MG63 (cell line): ENCODE data around the gene PDE4D. TPM values are rescaled to one million over a fixed set of nuclear protein-coding genes. Genes with fewer than 3 reads are reported as not detected.
"Not testable (repeated sequence)": the region's sequence is repeated elsewhere in the genome, so short reads cannot be mapped to it uniquely, and the experiment has no call there.

Experiments used
- DNase-seq: peaks from one replicate; pipeline ENCODE4 v3.0.0-alpha.2; 2020
- H3K27me3 ChIP-seq: fragments of 250-450 bp; sonication (Bioruptor Pico); 2 replicates; pipeline ENCODE4 v1.5.1; 2020; ENCODE audit warnings: mild to moderate bottlenecking, moderate library complexity
- H3K36me3 ChIP-seq: fragments of 250-450 bp; sonication (Bioruptor Pico); 2 replicates; pipeline ENCODE4 v1.5.1; 2020; ENCODE audit warnings: mild to moderate bottlenecking, moderate library complexity
- H3K4me3 ChIP-seq: fragments of 250-450 bp; sonication (Bioruptor Pico); 2 replicates; pipeline ENCODE4 v1.5.1; 2020; ENCODE audit warnings: mild to moderate bottlenecking, moderate library complexity
- H3K9me3 ChIP-seq: fragments of 250-450 bp; sonication (Bioruptor Pico); 2 replicates; pipeline ENCODE4 v1.5.1; 2020; ENCODE audit warnings: mild to moderate bottlenecking, moderate library complexity
- total RNA-seq: library from RNA; depleted of rRNA; stranded (reverse); fragments of >200 nt; shearing (Covaris generic); gene quantifications from 2 replicates; pipeline ENCODE4 v1.2.3, GENCODE V29; 2014; ENCODE audit warnings: low replicate concordance

PDE4D gene
- total RNA-seq, 1 experiment from 2014 or later, result 3.1 TPM

- H3K36me3 ChIP-seq, result no peaks in the 10 kb centered on the region
- H3K4me3 ChIP-seq, result no peak overlapping the region
- no peaks in the 10 kb centered on the region for H3K27me3 ChIP-seq
- peak; percentile 18 for DNase-seq
- no peaks in the 10 kb centered on the region for H3K9me3 ChIP-seq
These were observed 126.9 kb downstream of the PDE4D start for GRCh38 chr5:59766427-59767210.

- H3K9me3 ChIP-seq, result no peaks in the 10 kb centered on the region
- H3K36me3 ChIP-seq, result no peaks in the 10 kb centered on the region
- no peaks in the 10 kb centered on the region for H3K27me3 ChIP-seq
- H3K4me3 ChIP-seq, result no peak overlapping the region
- no peak for DNase-seq
These were observed 128.1 kb downstream of the PDE4D start for GRCh38 chr5:59765446-59765845.

DNA sequence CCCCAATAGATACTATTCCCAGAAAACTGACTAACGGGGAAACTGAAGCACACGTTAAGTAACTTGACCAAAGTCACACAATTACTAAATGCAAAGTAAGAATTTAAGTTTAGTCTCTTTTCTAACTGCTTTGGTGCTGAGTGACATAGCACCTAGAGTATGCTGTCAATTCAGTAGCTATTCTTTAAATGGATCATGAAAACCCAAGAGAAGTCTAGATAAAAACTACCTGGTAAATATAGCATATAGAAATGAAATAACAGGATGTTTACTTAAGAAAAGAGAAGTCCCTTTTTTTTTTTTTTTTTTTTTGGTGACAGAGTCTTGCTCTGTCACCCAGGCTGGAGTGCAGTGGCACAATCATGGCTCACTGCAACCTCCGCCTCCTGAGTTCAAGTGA, 129.2 kb downstream of the PDE4D start:
- Histone ChIP-seq H3K9me3 (no peaks in the 10 kb centered on the region), H3K4me3 (no peak overlapping the region), H3K27me3 (no peaks in the 10 kb centered on the region), H3K36me3 (no peaks in the 10 kb centered on the region)
- no peak for DNase-seq

- H3K36me3 ChIP-seq, result no peaks in the 10 kb centered on the region
- H3K27me3 ChIP-seq, result no peaks in the 10 kb centered on the region
- no peaks in the 10 kb centered on the region for H3K9me3 ChIP-seq
- DNase-seq, result no peak
- H3K4me3 ChIP-seq, result no peak overlapping the region
These were observed 130.0 kb downstream of the PDE4D start for GRCh38 chr5:59763541-59763940.

DNA sequence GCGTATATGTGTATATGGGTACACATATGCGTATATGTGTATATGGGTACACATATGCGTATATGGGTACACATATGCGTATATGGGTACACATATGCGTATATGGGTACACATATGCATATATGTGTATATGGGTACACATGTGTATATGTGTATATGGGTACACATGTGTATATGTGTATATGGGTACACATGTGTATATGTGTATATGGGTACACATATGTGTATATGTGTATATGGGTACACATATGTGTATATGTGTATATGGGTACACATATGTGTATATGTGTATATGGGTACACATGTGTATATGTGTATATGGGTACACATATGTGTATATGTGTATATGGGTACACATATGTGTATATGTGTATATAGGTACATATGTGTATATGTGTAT, 131.3 kb downstream of the PDE4D start:
- DNase-seq, H3K9me3 ChIP-seq, H3K4me3 ChIP-seq, H3K27me3 ChIP-seq, H3K36me3 ChIP-seq: not testable (repeated sequence)

GRCh38 chr5:59760785-59761348, 132.7 kb downstream of the PDE4D start:
- H3K9me3 ChIP-seq, result no peaks in the 10 kb centered on the region
- no peaks in the 10 kb centered on the region for H3K27me3 ChIP-seq
- no peak overlapping the region for H3K4me3 ChIP-seq
- H3K36me3 ChIP-seq, result no peaks in the 10 kb centered on the region
- DNase-seq, result peak; percentile 59

GRCh38 chr5:59759600-59760351, 133.8 kb downstream of the PDE4D start:
- no peaks in the 10 kb centered on the region for H3K27me3 ChIP-seq
- no peaks in the 10 kb centered on the region for H3K36me3 ChIP-seq
- DNase-seq, result peak; percentile 16
- no peaks in the 10 kb centered on the region for H3K9me3 ChIP-seq
- no peak overlapping the region for H3K4me3 ChIP-seq

DNA sequence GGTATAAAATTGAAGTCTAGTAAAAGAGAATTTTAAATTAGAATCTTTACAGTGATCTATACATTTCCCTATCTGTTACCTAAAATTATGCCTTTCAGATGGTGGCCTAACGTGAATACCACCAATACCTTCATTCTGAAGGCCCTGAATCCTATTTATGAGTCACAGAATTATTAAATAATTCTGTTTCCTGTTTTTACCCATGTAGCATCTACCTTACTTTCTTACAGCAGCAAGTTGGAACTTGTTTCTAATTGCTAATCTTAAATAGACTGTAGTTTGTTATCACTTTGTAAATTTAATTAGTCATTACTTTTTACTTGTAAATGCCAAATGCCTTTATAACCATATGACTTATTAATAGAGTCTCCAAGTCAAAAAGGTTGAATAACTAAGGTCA, 135.0 kb downstream of the PDE4D start:
- Histone ChIP-seq H3K36me3 (no peaks in the 10 kb centered on the region), H3K4me3 (no peak overlapping the region), H3K27me3 (no peaks in the 10 kb centered on the region), H3K9me3 (no peaks in the 10 kb centered on the region)
- no peak for DNase-seq

DNA sequence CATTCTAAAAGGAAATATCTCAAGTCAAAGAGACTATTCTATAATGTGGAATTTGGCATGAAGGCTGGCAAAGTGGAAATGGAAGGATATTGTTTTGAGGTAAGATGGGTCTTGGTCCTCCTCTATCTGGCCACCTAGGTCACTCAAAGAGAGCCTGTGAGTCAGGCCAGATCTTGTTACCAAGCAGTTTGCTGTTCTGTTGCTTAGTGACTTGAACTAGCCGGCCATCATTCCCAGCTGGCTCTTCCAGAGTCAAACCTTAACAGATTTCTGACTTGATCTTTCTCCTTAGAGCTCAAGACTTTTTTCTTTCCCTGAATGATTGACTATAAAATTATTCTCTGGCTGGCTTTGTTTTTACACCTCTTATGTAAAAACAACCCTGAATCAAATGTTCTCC, 136.1 kb downstream of the PDE4D start:
- Histone ChIP-seq H3K9me3 (no peaks in the 10 kb centered on the region), H3K4me3 (no peak overlapping the region), H3K27me3 (no peaks in the 10 kb centered on the region), H3K36me3 (no peaks in the 10 kb centered on the region)
- no peak for DNase-seq

GRCh38 chr5:59756373-59757035, 137.0 kb downstream of the PDE4D start:
- Histone ChIP-seq H3K27me3 (no peaks in the 10 kb centered on the region), H3K9me3 (no peaks in the 10 kb centered on the region), H3K36me3 (no peaks in the 10 kb centered on the region), H3K4me3 (no peak overlapping the region)
- DNase-seq, result no peak

- H3K4me3 ChIP-seq, result no peak overlapping the region
- H3K9me3 ChIP-seq, result no peaks in the 10 kb centered on the region
- DNase-seq, result no peak
- no peaks in the 10 kb centered on the region for H3K36me3 ChIP-seq
- H3K27me3 ChIP-seq, result no peaks in the 10 kb centered on the region
These were observed 138.1 kb downstream of the PDE4D start for GRCh38 chr5:59755476-59755875.

GRCh38 chr5:59753599-59753998, 139.9 kb downstream of the PDE4D start:
- Histone ChIP-seq H3K4me3 (no peak overlapping the region), H3K36me3 (no peaks in the 10 kb centered on the region), H3K9me3 (no peaks in the 10 kb centered on the region), H3K27me3 (no peaks in the 10 kb centered on the region)
- no peak for DNase-seq

- no peak for DNase-seq
These were observed 143.6 kb downstream of the PDE4D start for GRCh38 chr5:59749782-59750520.

DNA sequence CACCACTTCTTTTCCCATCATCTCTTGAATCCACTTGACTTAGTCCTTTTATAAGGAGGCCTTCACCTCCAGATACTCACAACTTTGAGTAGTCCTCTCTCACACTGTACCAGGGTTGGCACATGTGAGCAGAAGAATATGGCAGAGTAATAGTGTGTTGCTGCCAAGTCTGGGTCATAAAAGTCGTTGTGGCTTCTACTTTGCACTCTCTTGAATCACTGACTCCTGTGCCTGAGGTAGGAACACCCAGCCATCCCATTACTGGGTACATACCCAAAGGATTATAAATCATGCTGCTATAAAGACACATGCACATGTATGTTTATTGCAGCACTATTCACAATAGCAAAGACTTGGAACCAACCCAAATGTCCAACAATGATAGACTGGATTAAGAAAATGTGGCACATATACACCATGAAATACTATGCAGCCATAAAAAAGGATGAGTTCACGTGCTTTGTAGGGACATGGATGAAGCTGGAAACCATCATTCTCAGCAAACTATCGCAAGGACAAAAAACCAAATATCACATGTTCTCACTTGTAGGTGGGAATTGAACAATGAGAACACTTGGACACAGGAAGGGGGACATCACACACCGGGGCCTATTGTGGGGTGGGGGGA, 145.4 kb downstream of the PDE4D start:
- not testable (repeated sequence) for H3K9me3 ChIP-seq, DNase-seq, H3K4me3 ChIP-seq, H3K27me3 ChIP-seq, H3K36me3 ChIP-seq

More at GRCh38 chr5:59749782-59750520, 143.6 kb downstream of the PDE4D start:
- no peaks in the 10 kb centered on the region for H3K9me3 ChIP-seq
- no peaks in the 10 kb centered on the region for H3K27me3 ChIP-seq
- no peaks in the 10 kb centered on the region for H3K36me3 ChIP-seq
- no peak overlapping the region for H3K4me3 ChIP-seq

DNA sequence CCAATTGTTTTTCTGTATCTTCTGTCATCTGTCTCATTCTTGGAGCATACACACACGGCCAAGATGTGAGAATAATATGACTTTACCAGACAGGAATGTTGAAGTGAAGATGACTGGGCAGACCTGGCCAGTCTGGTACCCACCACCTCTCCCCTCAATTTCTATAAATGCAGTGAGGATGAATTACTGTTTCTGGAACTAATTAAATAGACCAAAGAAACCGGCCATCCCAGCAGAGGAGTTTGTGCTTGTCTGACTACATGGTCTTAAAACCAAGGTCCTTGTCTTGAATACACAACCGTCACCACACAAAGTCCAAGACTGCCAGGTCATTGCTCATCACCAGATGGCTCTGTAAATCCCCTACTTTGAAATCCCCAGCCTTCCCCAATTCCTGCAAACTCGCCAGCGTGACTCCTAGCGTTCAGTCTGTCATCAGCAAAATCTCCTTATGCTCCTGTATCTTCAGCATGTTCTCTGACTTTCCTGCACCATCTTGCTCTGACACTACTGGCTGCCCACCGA, 147.2 kb downstream of the PDE4D start:
- no peaks in the 10 kb centered on the region for H3K36me3 ChIP-seq
- no peak overlapping the region for H3K4me3 ChIP-seq
- peak; percentile 83 for DNase-seq
- no peaks in the 10 kb centered on the region for H3K9me3 ChIP-seq
- H3K27me3 ChIP-seq, result no peaks in the 10 kb centered on the region

- Histone ChIP-seq H3K9me3 (no peaks in the 10 kb centered on the region), H3K4me3 (0 out of 2 replicates have a peak overlapping the region, but pooled peaks have one; percentile 2), H3K36me3 (no peaks in the 10 kb centered on the region), H3K27me3 (no peaks in the 10 kb centered on the region)
- DNase-seq, result peak; percentile 65
These were observed 148.1 kb downstream of the PDE4D start for GRCh38 chr5:59745415-59745863.
